Subcutaneous abdominal adipose tissue (tissue), 5 donors: ENCODE measurements around the gene TANC2.

Experiments used
- H3K27ac ChIP-seq: one replicate; pipeline ENCODE4 v1.7.0; 2013; ENCODE audit warnings: low read depth, mild to moderate bottlenecking, inconsistent platforms, low read length, moderate library complexity
- H3K27me3 ChIP-seq, 5 donors: one replicate each; pipeline ENCODE4 v1.7.0; 2013; ENCODE audit warnings: low read length in 5 of 5, inconsistent platforms in 1 of 5; ENCODE audit not compliant: control insufficient read depth in 5 of 5, insufficient read depth in 4 of 5
- H3K36me3 ChIP-seq, 5 donors: one replicate each; pipeline ENCODE4 v1.7.0; 2013; ENCODE audit warnings: low read length in 5 of 5; ENCODE audit not compliant: control insufficient read depth in 5 of 5, insufficient read depth in 5 of 5
- H3K4me1 ChIP-seq, 5 donors: one replicate each; pipeline ENCODE4 v1.7.0; 2013; ENCODE audit warnings: low read length in 5 of 5, mild to moderate bottlenecking in 3 of 5, moderate library complexity in 1 of 5; ENCODE audit not compliant: control insufficient read depth in 5 of 5, insufficient read depth in 5 of 5
- H3K4me3 ChIP-seq, 5 donors: one replicate each; pipeline ENCODE4 v1.7.0; 2013; ENCODE audit warnings: low read length in 5 of 5, low read depth in 1 of 5
- H3K9ac ChIP-seq, 5 donors: one replicate each; pipeline ENCODE4 v1.7.0; 2013; ENCODE audit warnings: low read length in 5 of 5, mild to moderate bottlenecking in 4 of 5, moderate library complexity in 3 of 5
- H3K9me3 ChIP-seq, 5 donors: one replicate each; pipeline ENCODE4 v1.7.0; 2013; ENCODE audit warnings: low read length in 5 of 5; ENCODE audit not compliant: control insufficient read depth in 5 of 5
- donor health status: healthy.
- donor health status: healthy.
- donor health status: healthy.
- donor health status: healthy.
- donor health status: healthy.

Gene TANC2

DNA sequence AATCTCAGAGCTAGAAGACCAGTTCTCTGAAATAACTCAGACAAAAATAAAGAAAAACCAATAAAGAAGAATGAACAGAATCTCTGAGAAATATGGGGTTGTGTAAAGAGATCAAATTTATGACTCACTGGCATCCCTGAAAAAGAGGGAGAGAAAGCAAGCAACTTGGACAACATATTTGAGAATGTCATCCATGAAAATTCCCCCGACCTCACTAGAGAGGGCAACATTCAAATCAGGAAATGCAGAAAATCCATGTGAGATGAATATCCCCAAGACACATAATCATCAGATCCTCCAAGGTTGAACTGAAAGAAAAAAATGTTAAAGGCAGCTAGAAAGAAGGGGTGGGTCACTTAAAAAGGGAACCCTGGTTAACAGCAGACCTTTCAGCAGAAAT lies 32.1 kb downstream of the TANC2 start:
- Histone ChIP-seq H3K4me3 (no peak overlapping the region), H3K4me1 (peaks cover 0 to 13% (median 7%) of the 10 kb centered on the region in 5 donors), H3K9me3 (no peaks in the 10 kb centered on the region), H3K27me3 (no peaks in the 10 kb centered on the region), H3K9ac (no peak overlapping the region), H3K27ac (no peak overlapping the region), H3K36me3 (no peaks in the 10 kb centered on the region)

DNA sequence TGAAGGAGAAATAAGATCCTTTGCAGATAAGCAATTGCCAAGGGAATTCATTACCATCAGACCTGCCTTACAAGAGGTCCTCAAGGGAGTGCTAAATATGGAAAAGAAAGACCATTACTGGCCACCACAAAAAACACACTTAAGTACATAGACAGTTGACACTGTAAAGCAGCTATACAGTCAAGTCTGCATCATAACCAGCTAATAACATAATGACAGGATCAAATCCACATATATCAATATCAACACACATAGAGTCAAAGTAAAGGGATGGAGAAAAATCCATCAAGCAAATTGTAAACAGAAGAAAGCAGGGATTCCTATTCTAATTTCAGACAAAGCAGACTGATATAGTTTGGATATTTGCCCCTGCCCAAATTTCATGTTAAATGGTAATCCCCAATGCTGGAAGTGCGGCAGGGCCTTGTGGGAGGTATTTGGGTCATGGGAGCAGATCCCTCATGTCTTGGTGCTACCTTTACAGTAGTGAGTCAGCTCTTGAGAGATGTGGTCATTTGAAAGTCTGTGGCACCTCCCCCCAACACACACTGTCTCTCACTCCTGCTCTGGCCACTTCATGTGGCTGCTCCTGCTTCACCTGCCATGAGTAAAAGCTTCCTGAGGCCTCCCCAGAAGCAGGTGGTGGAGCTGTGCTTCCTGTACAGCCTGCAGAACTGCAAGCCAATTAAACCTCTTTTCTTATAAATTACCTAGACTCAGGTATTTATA lies 32.8 kb downstream of the TANC2 start:
- Histone ChIP-seq H3K4me3 (no peak overlapping the region), H3K9ac (no peak overlapping the region), H3K27me3 (no peaks in the 10 kb centered on the region), H3K36me3 (no peaks in the 10 kb centered on the region), H3K4me1 (peaks cover 0 to 13% (median 7%) of the 10 kb centered on the region in 5 donors), H3K27ac (no peak overlapping the region), H3K9me3 (no peaks in the 10 kb centered on the region)

DNA sequence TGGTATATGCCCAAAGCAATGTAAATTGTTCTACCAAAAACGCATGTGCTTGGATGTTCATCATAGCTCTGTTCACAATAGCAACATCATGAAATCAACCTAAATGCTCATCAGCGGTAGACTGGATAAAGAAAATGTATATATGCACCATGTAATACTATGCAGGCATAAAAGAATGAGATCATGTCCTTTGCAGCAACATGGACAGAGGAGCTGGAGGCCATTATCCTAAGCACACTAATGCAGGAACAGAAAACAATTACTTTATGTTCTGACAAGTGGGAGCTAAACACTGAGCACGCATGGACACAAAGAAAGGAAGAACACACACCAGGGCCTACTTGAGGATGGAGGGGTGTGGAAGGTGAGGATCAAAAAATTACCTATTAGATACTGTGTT lies 33.7 kb downstream of the TANC2 start:
- Histone ChIP-seq H3K9ac (no peak overlapping the region), H3K4me3 (no peak overlapping the region), H3K36me3 (no peaks in the 10 kb centered on the region), H3K27ac (no peak overlapping the region), H3K27me3 (no peaks in the 10 kb centered on the region), H3K9me3 (no peaks in the 10 kb centered on the region), H3K4me1 (peaks cover 0 to 13% (median 7%) of the 10 kb centered on the region in 5 donors)

DNA sequence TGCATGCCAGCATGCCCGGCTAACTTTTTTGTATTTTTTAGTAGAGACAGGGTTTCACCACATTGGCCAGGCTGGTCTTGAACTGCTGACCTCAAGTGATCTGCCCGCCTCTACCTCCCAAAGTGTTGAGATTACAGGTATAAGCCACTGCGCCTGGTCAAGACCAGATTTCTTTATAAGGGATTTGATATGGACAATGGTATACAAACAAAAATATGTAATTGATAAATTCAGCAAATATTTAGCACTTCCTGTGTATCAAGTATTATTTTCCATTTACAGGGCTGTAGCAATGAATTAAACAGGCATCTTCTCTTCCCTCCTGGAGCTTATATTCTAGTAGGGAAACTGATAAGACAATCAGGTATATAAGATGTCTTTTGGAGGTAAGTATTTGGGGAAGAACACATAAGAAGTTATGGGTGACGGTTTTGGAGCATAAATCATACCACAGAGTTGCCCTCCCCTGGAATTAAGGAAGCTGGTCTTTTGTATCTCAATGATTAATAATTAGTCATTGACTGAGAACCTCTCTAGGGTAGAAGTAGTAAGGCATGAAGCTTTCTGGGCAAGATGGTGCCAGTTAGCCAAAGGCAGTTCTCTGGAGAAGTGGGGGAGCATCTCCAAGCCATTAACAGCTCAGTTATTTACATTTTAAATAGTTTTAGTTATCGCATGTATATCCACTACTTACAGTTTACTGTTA lies 35.8 kb downstream of the TANC2 start:
- Histone ChIP-seq H3K27ac (no peak overlapping the region), H3K27me3 (no peaks in the 10 kb centered on the region), H3K9ac (no peak overlapping the region), H3K36me3 (no peaks in the 10 kb centered on the region), H3K9me3 (no peaks in the 10 kb centered on the region), H3K4me3 (no peak overlapping the region), H3K4me1 (peaks cover 0 to 4% (median 0%) of the 10 kb centered on the region in 5 donors)

DNA sequence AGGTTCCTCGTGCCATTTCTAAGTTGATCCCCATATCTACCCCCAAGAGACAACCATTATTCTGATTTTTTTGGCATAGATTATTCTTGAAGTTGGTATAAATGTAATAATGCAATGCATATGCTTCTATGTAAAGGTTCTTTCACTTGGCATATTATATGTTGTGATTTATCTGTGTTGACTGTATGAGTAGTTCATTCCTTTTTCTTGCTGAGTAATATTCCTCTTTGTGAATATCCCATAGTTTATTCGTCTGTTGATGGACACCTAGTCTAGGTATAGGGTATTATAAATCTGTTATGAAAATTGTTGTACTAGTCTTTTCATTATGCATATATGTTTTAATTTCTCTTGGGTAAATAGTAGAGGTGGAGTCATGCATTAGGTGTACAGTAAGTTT lies 36.6 kb downstream of the TANC2 start:
- no peaks in the 10 kb centered on the region for H3K27me3 ChIP-seq
- H3K4me3 ChIP-seq = no peak overlapping the region
- H3K36me3 ChIP-seq = no peaks in the 10 kb centered on the region
- peaks cover 0 to 4% (median 0%) of the 10 kb centered on the region in 5 donors for H3K4me1 ChIP-seq
- no peaks in the 10 kb centered on the region for H3K9me3 ChIP-seq
- H3K27ac ChIP-seq = no peak overlapping the region
- H3K9ac ChIP-seq = no peak overlapping the region

DNA sequence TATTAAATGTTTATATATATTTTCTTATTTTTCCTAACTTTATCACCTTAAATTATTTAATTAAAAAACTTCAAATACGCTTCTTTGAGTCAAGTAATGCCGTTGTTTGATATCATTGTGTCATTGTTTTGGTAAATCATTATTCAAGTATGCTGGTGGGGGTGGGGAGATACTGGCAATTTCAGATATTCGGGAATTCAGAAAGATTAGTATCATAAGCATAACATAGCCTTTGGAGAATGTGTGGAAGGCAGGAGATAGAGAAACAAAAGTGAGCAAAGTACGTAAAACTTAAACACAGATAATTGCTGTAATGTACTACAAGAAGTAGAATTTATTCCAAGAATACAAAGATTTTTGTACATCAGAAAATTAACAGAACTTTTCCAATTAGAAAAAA lies 49.8 kb downstream of the TANC2 start:
- no peaks in the 10 kb centered on the region for H3K9me3 ChIP-seq
- H3K9ac ChIP-seq = no peak overlapping the region
- no peak overlapping the region for H3K27ac ChIP-seq
- H3K27me3 ChIP-seq = no peaks in the 10 kb centered on the region
- no peaks in the 10 kb centered on the region for H3K4me1 ChIP-seq
- H3K36me3 ChIP-seq = peaks cover 0 to 2% (median 0%) of the 10 kb centered on the region in 5 donors
- no peak overlapping the region for H3K4me3 ChIP-seq
